22Rv1 (cell line): ENCODE data around the gene ZNF565.
A peak's percentile ranks its signal among the peaks of the same experiment; 100 is the strongest.
"Not testable (repeated sequence)": the region's sequence is repeated elsewhere in the genome, so short reads cannot be mapped to it uniquely, and the experiment has no call there.

Source experiments
- H3K27ac ChIP-seq: fragments of 450-650 bp; 2 replicates; pipeline ENCODE4 v1.5.1; 2017
- ZFX ChIP-seq: fragments of 450-650 bp; IDR thresholded peaks from 2 replicates; pipeline ENCODE4 v1.6.1; 2017; ENCODE audit warnings: antibody characterized with exemption, borderline replicate concordance
- TF ChIP-seq, protein P1 (sequence below): fragments of 450-650 bp; IDR thresholded peaks from 2 replicates; pipeline ENCODE4 v1.5.1; 2017; ENCODE audit warnings: mild to moderate bottlenecking

The ZNF565 gene

DNA sequence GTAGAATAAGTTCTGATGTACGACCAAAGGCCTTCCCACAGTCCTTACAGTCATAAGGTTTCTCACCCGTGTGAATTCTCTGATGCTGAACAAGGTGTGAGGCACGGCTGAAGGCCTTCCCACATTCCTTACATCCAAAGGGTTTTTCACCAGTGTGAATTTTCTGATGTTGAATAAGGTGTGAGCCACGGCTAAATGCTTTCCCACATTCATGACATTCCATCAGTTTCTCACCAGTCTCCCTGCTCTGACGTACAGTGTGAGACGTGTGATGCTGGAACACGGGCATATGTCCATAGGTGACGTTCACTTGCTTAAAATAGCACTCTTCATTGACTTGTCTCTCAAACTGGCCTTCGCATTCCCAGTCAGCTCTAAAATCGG, 31.2 kb downstream of the ZNF565 start:
- H3K27ac ChIP-seq: no peak overlapping the region
- TF ChIP-seq, protein P1, sequence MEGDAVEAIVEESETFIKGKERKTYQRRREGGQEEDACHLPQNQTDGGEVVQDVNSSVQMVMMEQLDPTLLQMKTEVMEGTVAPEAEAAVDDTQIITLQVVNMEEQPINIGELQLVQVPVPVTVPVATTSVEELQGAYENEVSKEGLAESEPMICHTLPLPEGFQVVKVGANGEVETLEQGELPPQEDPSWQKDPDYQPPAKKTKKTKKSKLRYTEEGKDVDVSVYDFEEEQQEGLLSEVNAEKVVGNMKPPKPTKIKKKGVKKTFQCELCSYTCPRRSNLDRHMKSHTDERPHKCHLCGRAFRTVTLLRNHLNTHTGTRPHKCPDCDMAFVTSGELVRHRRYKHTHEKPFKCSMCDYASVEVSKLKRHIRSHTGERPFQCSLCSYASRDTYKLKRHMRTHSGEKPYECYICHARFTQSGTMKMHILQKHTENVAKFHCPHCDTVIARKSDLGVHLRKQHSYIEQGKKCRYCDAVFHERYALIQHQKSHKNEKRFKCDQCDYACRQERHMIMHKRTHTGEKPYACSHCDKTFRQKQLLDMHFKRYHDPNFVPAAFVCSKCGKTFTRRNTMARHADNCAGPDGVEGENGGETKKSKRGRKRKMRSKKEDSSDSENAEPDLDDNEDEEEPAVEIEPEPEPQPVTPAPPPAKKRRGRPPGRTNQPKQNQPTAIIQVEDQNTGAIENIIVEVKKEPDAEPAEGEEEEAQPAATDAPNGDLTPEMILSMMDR: no peak

DNA sequence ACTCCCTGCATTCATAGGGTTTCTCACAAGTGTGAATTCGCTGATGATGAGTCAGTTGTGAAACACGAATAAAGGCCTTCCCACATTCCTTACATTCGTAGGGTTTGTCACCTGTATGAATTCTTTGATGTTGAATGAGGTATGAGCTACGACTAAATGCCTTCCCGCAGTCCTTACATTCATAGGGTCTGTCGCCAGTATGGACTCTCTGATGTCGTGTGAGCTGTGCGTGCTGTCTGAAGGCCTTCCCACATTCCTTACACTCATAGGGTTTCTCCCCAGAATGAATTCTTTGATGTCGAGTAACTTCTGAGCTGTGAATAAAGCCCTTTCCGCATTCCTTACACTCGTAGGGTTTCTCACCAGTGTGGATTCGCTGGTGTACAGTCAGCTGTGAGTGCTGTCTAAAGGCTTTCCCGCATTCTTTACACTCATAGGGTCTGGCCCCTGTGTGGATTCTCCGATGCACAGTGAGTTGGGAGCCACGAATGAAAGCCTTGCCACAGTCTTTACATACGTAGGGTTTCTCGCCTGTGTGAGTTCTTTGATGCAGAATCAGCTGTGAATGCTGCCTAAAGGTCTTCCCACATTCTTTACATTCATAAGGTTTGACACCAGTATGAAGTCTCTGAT, 31.7 kb downstream of the ZNF565 start:
- TF ChIP-seq ZFX: no peak
- TF ChIP-seq, protein P1: no peak

GRCh38 chr19:36179077-36179476, 35.4 kb downstream of the ZNF565 start:
- not testable (repeated sequence) for H3K27ac ChIP-seq

More for the DNA sequence above, 31.7 kb downstream of the ZNF565 start:
- H3K27ac ChIP-seq: no peak overlapping the region

GRCh38 chr19:36173846-36174245, 40.6 kb downstream of the ZNF565 start:
- not testable (repeated sequence) for H3K27ac ChIP-seq

DNA sequence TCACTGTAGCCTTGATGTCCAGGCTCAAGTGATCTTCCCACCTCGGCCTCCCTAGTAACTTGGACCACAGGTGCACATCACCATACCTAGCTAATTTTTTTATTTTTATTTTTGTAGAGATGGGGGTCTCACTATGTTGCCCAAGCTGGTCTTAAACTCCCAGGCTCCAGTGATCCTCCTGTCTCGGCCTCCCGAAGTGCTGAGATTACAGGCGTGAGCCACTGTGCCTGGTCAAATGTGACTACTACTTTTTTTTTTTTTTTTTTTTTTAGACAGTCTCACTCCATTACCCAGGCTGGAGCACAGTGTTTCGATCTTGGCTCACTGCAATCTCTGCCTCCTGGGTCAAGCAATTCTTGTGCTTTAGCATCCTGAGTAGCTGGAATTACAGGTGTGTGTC, 41.6 kb downstream of the ZNF565 start:
- no peak overlapping the region for H3K27ac ChIP-seq
- TF ChIP-seq, protein P1: no peak
- no peak for TF ChIP-seq ZFX

- peak overlapping the region; percentile 92 for H3K27ac ChIP-seq
- TF ChIP-seq ZFX: no peak
- TF ChIP-seq, protein P1: no peak
Observed at GRCh38 chr19:36169084-36169760, 45.2 kb downstream of the ZNF565 start.

DNA sequence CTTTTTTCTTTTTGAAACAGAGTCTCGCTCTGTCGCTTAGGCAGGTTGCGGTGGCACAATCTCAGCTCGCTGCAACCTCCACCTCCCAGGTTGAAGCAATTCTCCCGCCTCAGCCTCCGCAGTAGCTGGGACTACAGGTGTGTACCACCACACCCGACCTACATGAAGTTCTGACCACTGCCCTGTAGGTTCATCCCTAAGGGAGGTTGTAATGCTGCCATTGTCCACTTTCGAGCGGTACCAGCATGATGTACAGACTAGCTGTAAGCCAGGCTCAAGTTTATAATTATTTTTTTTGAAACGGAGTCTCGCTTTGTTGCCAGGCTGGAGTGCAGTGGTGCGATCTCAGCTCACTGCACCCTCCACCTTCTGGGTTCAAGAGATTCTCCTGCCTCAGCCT, 50.7 kb downstream of the ZNF565 start:
- TF ChIP-seq ZFX: no peak
- TF ChIP-seq, protein P1: no peak
- H3K27ac ChIP-seq: peak overlapping the region; percentile 92; the same call in 1 of the 2 replicates

DNA sequence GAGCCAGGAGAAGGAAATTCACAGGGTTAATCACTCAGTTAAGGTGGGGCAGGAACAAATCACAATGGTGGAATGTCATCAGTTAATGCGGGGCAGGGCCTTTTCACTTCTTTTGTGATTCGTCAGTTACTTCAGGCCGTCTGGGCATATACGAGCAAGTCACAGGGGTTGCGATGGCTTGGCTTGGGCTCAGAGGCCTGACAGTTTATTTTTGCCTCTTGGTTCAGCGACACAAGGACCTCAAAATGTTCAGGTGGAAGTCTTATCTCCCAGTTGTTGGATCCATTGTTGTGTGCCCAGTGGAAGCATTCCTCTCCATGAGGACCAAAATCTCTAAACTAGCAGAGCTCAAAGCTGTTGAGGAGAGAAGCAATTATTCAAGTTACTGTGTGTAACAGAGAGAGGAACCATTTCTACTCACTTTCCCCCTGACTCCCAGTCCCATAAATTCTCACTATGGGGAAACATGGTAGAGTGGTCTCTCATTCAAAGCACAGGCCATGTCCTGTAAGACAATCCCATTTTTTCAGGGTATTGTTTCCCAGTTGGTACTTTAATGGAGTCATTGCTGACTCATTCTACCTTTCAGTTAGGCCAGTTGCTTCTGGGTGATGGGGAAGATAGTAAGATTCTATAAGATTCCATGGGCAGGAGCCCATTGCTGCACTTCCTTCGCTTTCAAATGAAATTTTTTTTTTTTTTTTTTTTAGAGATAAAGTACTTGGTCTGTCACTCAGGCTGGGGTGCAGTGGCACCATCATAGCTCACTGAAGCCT, 53.5 kb downstream of the ZNF565 start:
- peak overlapping the region; percentile 20; the same call in 1 of the 2 replicates for H3K27ac ChIP-seq
- TF ChIP-seq, protein P1: no peak
- TF ChIP-seq ZFX: no peak
